Liver (tissue), 9 donors: Measurements from ENCODE around the gene BCL2L13. TPM values are rescaled to one million over a fixed set of nuclear protein-coding genes. Genes with fewer than 3 reads are reported as not detected.
A peak's percentile ranks its signal among the peaks of the same experiment; 100 is the strongest.
"Not testable (repeated sequence)": the region's sequence is repeated elsewhere in the genome, so short reads cannot be mapped to it uniquely, and the experiment has no call there.

Experiments
- DNase-seq: peaks from one replicate; pipeline ENCODE4 v3.0.0-alpha.2; 2017; ENCODE audit warnings: low spot score
- H3K27ac ChIP-seq, 2 donors: one replicate each; pipeline ENCODE4 v1.7.0; 2013; ENCODE audit warnings: inconsistent platforms in 2 of 2, low read length in 2 of 2, control low read depth in 1 of 2, low read depth in 1 of 2, mild to moderate bottlenecking in 1 of 2
- H3K27me3 ChIP-seq, 4 donors: one replicate each; pipeline versions ENCODE4 v1.6.1 to v1.7.0; 2013; ENCODE audit warnings: low read length in 3 of 4, inconsistent platforms in 1 of 4, mild to moderate bottlenecking in 1 of 4, moderate library complexity in 1 of 4; ENCODE audit not compliant: control insufficient read depth in 4 of 4, insufficient read depth in 4 of 4
- H3K36me3 ChIP-seq, 4 donors: one replicate each; pipeline versions ENCODE4 v1.6.1 to v1.7.0; 2013; ENCODE audit warnings: low read length in 3 of 4, mild to moderate bottlenecking in 3 of 4, low read depth in 1 of 4, moderate library complexity in 1 of 4; ENCODE audit not compliant: control insufficient read depth in 4 of 4, insufficient read depth in 3 of 4
- H3K4me1 ChIP-seq, 4 donors: one replicate each; pipeline versions ENCODE4 v1.6.1 to v1.7.0; 2013; ENCODE audit warnings: low read length in 3 of 4, mild to moderate bottlenecking in 3 of 4, moderate library complexity in 1 of 4; ENCODE audit not compliant: control insufficient read depth in 4 of 4, insufficient read depth in 4 of 4
- H3K4me3 ChIP-seq, 3 donors: one replicate each; pipeline versions ENCODE4 v1.6.1 to v1.7.0; 2013; ENCODE audit warnings: low read length in 3 of 3, control low read depth in 1 of 3, low read depth in 1 of 3, mild to moderate bottlenecking in 1 of 3
- H3K9ac ChIP-seq, 2 donors: one replicate each; pipeline ENCODE4 v1.7.0; 2013; ENCODE audit warnings: low read length in 2 of 2, mild to moderate bottlenecking in 2 of 2, moderate library complexity in 2 of 2, control low read depth in 1 of 2, low read depth in 1 of 2
- H3K9me3 ChIP-seq, 4 donors: one replicate each; pipeline versions ENCODE4 v1.6.1 to v1.7.0; 2013; ENCODE audit warnings: low read length in 3 of 4; ENCODE audit not compliant: control insufficient read depth in 4 of 4
- EGR1 ChIP-seq, 2 donors: IDR thresholded peaks; 2 replicates each; pipeline ENCODE4 v1.6.1; 2016 to 2018; ENCODE audit warnings: antibody characterized with exemption in 2 of 2, low read depth in 2 of 2
- FOXA1 ChIP-seq: IDR thresholded peaks from 2 replicates; pipeline ENCODE4 v1.6.1; 2016; ENCODE audit warnings: antibody characterized with exemption
- FOXA2 ChIP-seq: IDR thresholded peaks from 2 replicates; pipeline ENCODE4 v1.6.1; 2016; ENCODE audit warnings: antibody characterized with exemption
- HNF4A ChIP-seq, 2 donors: conservative IDR thresholded peaks; 2 replicates each; pipeline ENCODE4 v1.6.1; 2016; ENCODE audit warnings: antibody characterized with exemption in 2 of 2, mild to moderate bottlenecking in 2 of 2
- HNF4G ChIP-seq: IDR thresholded peaks from 2 replicates; pipeline ENCODE4 v1.6.1; 2016; ENCODE audit warnings: antibody characterized with exemption
- NR2F2 ChIP-seq: IDR thresholded peaks from 2 replicates; pipeline ENCODE4 v1.6.1; 2016; ENCODE audit warnings: antibody characterized with exemption
- RXRA ChIP-seq, 2 donors: IDR thresholded peaks; 2 replicates each; pipeline ENCODE4 v1.6.1; 2017 to 2018; ENCODE audit warnings: antibody characterized with exemption in 2 of 2, mild to moderate bottlenecking in 1 of 2
- SP1 ChIP-seq: IDR thresholded peaks from 2 replicates; pipeline ENCODE4 v1.6.1; 2018; ENCODE audit warnings: antibody characterized with exemption, mild to moderate bottlenecking
- WGBS: extraction: QIAGEN DNeasy Blood & Tissue Kit; methylation state at CpG from one replicate; pipeline ENCODE4 v1.1.7; 2013; 5-methylcytosine and 5-hydroxymethylcytosine counted together
- polyA plus RNA-seq, 2 donors: library from polyadenylated mRNA; stranded (reverse) in 1 of 2; unstranded in 1 of 2; fragments of 200-250 nt in 1 of 2; fragments of >200 nt in 1 of 2; fragmentation: Nextera tagmentation in 1 of 2; extraction: Ambion mirVana in 1 of 2; gene quantifications; one replicate each; pipeline versions ENCODE4 v1.2.1 to v1.2.3, GENCODE V29; 2013 to 2015
- total RNA-seq, 2 donors: library from RNA; depleted of rRNA; stranded (reverse); fragments of >200 nt; gene quantifications; one replicate each; pipeline ENCODE4 v1.2.3, GENCODE V29; 2014
- TF ChIP-seq, protein P1 (sequence below): IDR thresholded peaks from 2 replicates; pipeline ENCODE4 v1.6.1; 2016; ENCODE audit warnings: antibody characterized with exemption, mild to moderate bottlenecking
- TF ChIP-seq, protein P2 (sequence below): IDR thresholded peaks from 2 replicates; pipeline ENCODE4 v1.6.1; 2016; ENCODE audit warnings: antibody characterized with exemption
- TF ChIP-seq, protein P3 (sequence below): IDR thresholded peaks from 2 replicates; pipeline ENCODE4 v1.6.1; 2016; ENCODE audit warnings: antibody characterized with exemption
- TF ChIP-seq, protein P4 (sequence below): IDR thresholded peaks from 2 replicates; pipeline ENCODE4 v1.6.1; 2016; ENCODE audit warnings: antibody characterized with exemption
- donor health status: healthy.
- donor health status: healthy.
- donor health status: healthy.
- donor health status: healthy.
- donor health status: healthy.

The BCL2L13 gene
- total and polyA plus RNA-seq, 4 donors, result 22.3 to 31.8 (median 24.5) TPM

DNA sequence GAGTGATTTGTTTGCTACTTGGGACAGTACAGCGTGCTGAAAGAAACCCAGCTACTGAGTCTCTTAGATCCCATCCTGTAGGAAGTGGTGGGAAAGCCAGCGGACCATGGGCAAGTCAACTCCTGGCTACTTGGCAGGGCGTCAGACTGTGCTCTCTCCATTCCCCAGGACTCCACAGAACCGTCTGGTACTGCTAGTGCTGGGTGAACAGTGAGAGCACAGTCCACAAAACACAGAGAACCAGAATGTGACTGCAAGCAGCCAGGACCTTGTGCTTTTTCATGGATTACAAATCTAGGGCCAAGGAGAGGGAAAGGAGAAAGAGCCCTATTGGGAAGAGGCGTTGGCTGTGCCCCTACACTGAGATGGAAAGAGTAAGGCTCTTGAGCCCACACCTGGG lies 125.5 kb downstream of the BCL2L13 start:
- H3K36me3 ChIP-seq, result no peaks in the 10 kb centered on the region
- DNase-seq, result no peak
- peak overlapping the region; percentile 25 to 33 for H3K27ac ChIP-seq
- H3K9ac ChIP-seq, result no peak overlapping the region
- H3K27me3 ChIP-seq, result no peaks in the 10 kb centered on the region
- 49% methylated on average over 5 of the region's 5 CpGs for WGBS
- peaks cover 7 to 46% (median 35%) of the 10 kb centered on the region in 4 donors for H3K4me1 ChIP-seq
- no peak overlapping the region for H3K4me3 ChIP-seq
- TF ChIP-seq SP1 (peak; percentile 22), RXRA (IDR thresholded peaks at IDR 0.05) (peak; percentile 6 to 16), HNF4A (conservative IDR thresholded peaks at IDR 0.05) (peak; percentile 56 to 70), EGR1 (IDR thresholded peaks at IDR 0.05; ENCODE audit: low read depth in 2 of 2) (no peak), HNF4G (no peak)
- H3K9me3 ChIP-seq, result no peaks in the 10 kb centered on the region

DNA sequence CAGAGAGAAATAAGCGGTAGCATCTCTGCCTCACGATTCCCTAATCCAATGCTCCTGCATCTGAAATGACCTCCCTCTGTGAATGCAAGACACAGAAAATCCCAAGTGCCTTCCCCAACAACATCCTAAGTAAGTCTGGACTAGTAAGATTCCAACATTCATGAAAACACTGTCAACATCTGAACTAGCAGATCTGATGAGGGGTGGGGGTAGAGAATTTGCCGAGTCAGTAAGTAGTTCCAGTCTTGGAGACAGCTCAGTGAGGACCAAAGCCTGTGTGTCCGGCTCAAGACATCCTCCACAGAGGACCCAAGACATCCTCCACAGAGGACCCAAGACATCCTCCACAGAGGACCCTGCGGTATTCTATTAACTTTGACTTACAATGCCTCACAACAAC lies 126.3 kb downstream of the BCL2L13 start:
- not testable (repeated sequence) for H3K9ac ChIP-seq, DNase-seq, H3K27me3 ChIP-seq, H3K4me3 ChIP-seq, H3K36me3 ChIP-seq, H3K9me3 ChIP-seq, H3K27ac ChIP-seq
- WGBS, result 93% methylated on average over 5 of the region's 5 CpGs
- peaks cover 10 to 54% (median 44%) of the 10 kb centered on the region in 4 donors for H3K4me1 ChIP-seq

DNA sequence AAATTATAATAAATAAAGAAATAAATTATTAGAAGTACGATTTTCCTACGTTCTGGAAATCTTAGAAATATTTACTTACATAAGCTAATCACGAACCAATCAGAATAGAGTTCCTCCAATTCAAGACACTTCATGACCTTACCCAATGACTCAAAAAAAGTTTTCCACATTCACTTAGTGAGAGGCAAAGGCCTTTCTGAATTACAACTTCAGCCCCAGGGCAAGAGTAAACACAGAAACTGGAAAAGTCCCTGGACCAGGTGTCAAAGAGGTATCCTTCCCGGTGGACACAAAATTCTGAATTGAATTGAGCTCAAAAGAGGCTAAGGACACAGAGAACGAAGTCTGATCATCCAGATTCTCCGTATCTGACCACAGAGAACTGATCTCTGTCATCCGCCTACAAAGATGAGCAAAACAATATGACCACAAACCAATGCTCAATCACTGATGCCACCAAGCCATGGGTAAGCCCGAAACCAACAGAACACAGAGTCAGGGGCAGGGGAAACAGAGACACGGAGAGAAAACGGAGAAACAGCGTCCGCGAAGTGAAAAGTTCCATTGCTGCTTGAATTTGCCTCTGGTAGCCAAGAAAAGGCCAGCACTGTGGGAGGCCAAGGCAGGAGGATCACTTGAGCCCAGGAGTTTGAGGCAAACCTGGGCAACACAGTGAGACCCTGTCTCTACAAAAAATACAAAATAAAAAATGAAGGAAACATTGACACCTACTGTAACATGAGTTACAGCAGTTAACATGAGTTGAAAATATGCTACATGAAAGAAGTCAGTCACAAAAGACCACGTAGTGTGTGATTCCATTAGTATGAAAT lies 128.9 kb downstream of the BCL2L13 start:
- Histone ChIP-seq H3K9me3 (no peaks in the 10 kb centered on the region), H3K27ac (peak overlapping the region; percentile 46 to 65), H3K4me1 (peaks cover 15 to 61% (median 56%) of the 10 kb centered on the region in 4 donors), H3K27me3 (no peaks in the 10 kb centered on the region), H3K36me3 (no peaks in the 10 kb centered on the region), H3K4me3 (no peak overlapping the region), H3K9ac (peak overlapping the region in 1 of 2 donors; percentile 21)
- DNase-seq, result no peak
- no peak for TF ChIP-seq NR2F2
- TF ChIP-seq EGR1 (IDR thresholded peaks at IDR 0.05; ENCODE audit: low read depth in 2 of 2), result no peak
- TF ChIP-seq FOXA2, result peak; percentile 67
- TF ChIP-seq RXRA (IDR thresholded peaks at IDR 0.05), result peak in 1 of 2 donors; percentile 54
- TF ChIP-seq, protein P1, sequence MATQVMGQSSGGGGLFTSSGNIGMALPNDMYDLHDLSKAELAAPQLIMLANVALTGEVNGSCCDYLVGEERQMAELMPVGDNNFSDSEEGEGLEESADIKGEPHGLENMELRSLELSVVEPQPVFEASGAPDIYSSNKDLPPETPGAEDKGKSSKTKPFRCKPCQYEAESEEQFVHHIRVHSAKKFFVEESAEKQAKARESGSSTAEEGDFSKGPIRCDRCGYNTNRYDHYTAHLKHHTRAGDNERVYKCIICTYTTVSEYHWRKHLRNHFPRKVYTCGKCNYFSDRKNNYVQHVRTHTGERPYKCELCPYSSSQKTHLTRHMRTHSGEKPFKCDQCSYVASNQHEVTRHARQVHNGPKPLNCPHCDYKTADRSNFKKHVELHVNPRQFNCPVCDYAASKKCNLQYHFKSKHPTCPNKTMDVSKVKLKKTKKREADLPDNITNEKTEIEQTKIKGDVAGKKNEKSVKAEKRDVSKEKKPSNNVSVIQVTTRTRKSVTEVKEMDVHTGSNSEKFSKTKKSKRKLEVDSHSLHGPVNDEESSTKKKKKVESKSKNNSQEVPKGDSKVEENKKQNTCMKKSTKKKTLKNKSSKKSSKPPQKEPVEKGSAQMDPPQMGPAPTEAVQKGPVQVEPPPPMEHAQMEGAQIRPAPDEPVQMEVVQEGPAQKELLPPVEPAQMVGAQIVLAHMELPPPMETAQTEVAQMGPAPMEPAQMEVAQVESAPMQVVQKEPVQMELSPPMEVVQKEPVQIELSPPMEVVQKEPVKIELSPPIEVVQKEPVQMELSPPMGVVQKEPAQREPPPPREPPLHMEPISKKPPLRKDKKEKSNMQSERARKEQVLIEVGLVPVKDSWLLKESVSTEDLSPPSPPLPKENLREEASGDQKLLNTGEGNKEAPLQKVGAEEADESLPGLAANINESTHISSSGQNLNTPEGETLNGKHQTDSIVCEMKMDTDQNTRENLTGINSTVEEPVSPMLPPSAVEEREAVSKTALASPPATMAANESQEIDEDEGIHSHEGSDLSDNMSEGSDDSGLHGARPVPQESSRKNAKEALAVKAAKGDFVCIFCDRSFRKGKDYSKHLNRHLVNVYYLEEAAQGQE, result peak; percentile 22
- peak; percentile 41 for TF ChIP-seq SP1
- TF ChIP-seq, protein P2, sequence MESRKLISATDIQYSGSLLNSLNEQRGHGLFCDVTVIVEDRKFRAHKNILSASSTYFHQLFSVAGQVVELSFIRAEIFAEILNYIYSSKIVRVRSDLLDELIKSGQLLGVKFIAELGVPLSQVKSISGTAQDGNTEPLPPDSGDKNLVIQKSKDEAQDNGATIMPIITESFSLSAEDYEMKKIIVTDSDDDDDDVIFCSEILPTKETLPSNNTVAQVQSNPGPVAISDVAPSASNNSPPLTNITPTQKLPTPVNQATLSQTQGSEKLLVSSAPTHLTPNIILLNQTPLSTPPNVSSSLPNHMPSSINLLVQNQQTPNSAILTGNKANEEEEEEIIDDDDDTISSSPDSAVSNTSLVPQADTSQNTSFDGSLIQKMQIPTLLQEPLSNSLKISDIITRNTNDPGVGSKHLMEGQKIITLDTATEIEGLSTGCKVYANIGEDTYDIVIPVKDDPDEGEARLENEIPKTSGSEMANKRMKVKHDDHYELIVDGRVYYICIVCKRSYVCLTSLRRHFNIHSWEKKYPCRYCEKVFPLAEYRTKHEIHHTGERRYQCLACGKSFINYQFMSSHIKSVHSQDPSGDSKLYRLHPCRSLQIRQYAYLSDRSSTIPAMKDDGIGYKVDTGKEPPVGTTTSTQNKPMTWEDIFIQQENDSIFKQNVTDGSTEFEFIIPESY, result no peak
- peak; percentile 48 to 60 for TF ChIP-seq HNF4A (conservative IDR thresholded peaks at IDR 0.05)
- TF ChIP-seq FOXA1, result no peak
- TF ChIP-seq HNF4G, result no peak
- TF ChIP-seq, protein P3, sequence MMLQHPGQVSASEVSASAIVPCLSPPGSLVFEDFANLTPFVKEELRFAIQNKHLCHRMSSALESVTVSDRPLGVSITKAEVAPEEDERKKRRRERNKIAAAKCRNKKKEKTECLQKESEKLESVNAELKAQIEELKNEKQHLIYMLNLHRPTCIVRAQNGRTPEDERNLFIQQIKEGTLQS, result no peak
- TF ChIP-seq, protein P4, sequence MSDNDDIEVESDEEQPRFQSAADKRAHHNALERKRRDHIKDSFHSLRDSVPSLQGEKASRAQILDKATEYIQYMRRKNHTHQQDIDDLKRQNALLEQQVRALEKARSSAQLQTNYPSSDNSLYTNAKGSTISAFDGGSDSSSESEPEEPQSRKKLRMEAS, result peak; percentile 13
- 69% methylated on average over 14 of the region's 14 CpGs for WGBS
